GM21737 (cell line): ENCODE measurements around the gene NCR3LG1.

Experiments
- ATAC-seq: cut with Tn5 transposase; IDR thresholded peaks from one replicate; pipeline ENCODE4 v1.9.1; 2021; ENCODE audit warnings: mild to moderate bottlenecking, moderate library complexity; ENCODE audit not compliant: unreplicated experiment

NCR3LG1 gene

GRCh38 chr11:17391493-17392355 is 40.1 kb downstream of the NCR3LG1 start:
- ATAC-seq: no peak

- ATAC-seq: no peak
These were observed 41.3 kb downstream of the NCR3LG1 start for GRCh38 chr11:17392872-17393271.

GRCh38 chr11:17393472-17393871 is 41.9 kb downstream of the NCR3LG1 start:
- ATAC-seq: no peak

GRCh38 chr11:17394743-17395390 is 43.3 kb downstream of the NCR3LG1 start:
- ATAC-seq: no peak

- no peak for ATAC-seq
These were observed 44.0 kb downstream of the NCR3LG1 start for GRCh38 chr11:17395554-17395961.

- no peak for ATAC-seq
These were observed 44.4 kb downstream of the NCR3LG1 start for GRCh38 chr11:17395978-17396377.

- no peak for ATAC-seq
These were observed 45.2 kb downstream of the NCR3LG1 start for GRCh38 chr11:17396598-17397310.

- no peak for ATAC-seq
These were observed 45.9 kb downstream of the NCR3LG1 start for GRCh38 chr11:17397311-17398002.

- ATAC-seq: no peak
These were observed 47.6 kb downstream of the NCR3LG1 start for GRCh38 chr11:17399236-17399635.

GRCh38 chr11:17400048-17400775 is 48.6 kb downstream of the NCR3LG1 start:
- ATAC-seq: no peak

- ATAC-seq: no peak
These were observed 49.7 kb downstream of the NCR3LG1 start for GRCh38 chr11:17401316-17401715.

- ATAC-seq: no peak
These were observed 50.2 kb downstream of the NCR3LG1 start for GRCh38 chr11:17401841-17402240.

GRCh38 chr11:17402486-17402885 is 50.9 kb downstream of the NCR3LG1 start:
- no peak for ATAC-seq

GRCh38 chr11:17403980-17404759 is 52.6 kb downstream of the NCR3LG1 start:
- ATAC-seq: no peak

- ATAC-seq: no peak
These were observed 53.8 kb downstream of the NCR3LG1 start for GRCh38 chr11:17405232-17406005.

- ATAC-seq: no peak
These were observed 54.6 kb downstream of the NCR3LG1 start for GRCh38 chr11:17406082-17406817.

GRCh38 chr11:17406818-17407149 is 55.2 kb downstream of the NCR3LG1 start:
- ATAC-seq: no peak

- ATAC-seq: no peak
These were observed 56.0 kb downstream of the NCR3LG1 start for GRCh38 chr11:17407575-17407974.
